ENCODE measurements around the gene NALCN. TPM values are rescaled to one million over a fixed set of nuclear protein-coding genes. Genes with fewer than 3 reads are reported as not detected.

NALCN gene
- total RNA-seq, 6 experiments from 2014 or later: 4.0 to 6.1 (median 5.0) TPM

DNA sequence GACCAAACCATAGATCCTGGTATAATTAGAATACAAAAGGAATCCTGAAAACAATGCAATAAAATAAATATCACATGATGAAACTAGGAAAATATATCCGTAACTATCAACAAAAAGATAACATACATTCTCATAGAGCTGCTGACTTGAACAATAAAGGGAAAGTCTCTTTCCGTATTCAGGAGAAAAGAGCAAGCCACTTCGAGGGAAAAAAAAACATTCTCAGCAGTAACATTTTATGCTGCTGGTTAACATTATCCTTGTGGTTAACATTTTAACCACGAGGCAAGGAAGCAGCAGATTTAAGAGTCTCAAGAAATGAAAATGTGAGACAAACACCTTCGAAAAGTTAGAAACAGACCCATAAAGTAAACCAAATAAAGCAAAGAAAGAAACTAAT is 25.8 kb downstream of the NALCN start:
- peak; percentile 48 for DNase-seq
- Mint-ChIP-seq H3K27ac (peak overlapping the region; percentile 85), H3K27me3 (ENCODE audit: insufficient read depth) (no peaks in the 10 kb centered on the region), H3K9me3 (no peaks in the 10 kb centered on the region), H3K4me1 (ENCODE audit: low read depth) (peaks cover 39% of the 10 kb centered on the region), H3K36me3 (ENCODE audit: low read depth) (peaks cover 18% of the 10 kb centered on the region), H3K4me3 (peak overlapping the region; percentile 76)
- TF ChIP-seq, protein P1, sequence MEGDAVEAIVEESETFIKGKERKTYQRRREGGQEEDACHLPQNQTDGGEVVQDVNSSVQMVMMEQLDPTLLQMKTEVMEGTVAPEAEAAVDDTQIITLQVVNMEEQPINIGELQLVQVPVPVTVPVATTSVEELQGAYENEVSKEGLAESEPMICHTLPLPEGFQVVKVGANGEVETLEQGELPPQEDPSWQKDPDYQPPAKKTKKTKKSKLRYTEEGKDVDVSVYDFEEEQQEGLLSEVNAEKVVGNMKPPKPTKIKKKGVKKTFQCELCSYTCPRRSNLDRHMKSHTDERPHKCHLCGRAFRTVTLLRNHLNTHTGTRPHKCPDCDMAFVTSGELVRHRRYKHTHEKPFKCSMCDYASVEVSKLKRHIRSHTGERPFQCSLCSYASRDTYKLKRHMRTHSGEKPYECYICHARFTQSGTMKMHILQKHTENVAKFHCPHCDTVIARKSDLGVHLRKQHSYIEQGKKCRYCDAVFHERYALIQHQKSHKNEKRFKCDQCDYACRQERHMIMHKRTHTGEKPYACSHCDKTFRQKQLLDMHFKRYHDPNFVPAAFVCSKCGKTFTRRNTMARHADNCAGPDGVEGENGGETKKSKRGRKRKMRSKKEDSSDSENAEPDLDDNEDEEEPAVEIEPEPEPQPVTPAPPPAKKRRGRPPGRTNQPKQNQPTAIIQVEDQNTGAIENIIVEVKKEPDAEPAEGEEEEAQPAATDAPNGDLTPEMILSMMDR (IDR thresholded peaks at IDR 0.05): no peak

DNA sequence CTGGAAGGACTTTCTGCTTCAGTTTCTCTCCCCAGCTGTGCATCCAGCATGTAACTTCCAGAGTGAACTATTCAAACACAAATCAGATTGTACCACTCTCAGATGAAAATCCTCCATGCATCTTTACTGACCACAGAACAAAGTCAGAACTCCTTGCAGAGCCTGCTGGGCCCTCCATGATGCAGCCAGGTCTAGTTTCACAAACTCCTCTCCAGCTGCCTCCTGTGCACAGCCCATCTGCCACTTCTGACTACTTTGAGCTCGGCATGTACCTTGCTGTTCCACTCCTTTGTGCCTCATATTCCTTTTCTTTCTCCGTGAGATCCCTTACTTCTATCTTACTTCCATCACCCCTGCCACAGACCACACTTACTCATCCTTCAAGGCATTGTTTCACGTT is 31.4 kb downstream of the NALCN start:
- H3K27me3 Mint-ChIP-seq (ENCODE audit: insufficient read depth): no peaks in the 10 kb centered on the region

DNA sequence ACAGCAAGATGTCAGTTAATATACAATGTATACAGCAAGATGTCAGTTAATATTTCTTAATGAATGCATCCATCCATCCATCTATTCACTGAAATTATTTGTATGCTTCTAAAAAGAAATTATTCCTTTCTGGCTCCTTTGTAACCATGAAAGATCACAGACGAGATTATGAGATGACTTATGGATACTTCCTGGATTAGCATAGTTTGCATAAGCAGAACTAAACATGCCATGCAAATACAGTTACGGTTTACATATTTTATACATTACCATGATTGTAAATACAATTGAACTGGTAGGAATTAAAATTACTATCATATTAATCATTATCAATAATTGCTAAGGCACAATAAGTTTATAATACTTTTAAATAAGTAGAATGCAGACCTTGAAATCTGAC is 32.7 kb downstream of the NALCN start:
- Mint-ChIP-seq H3K4me3 (peak overlapping the region; percentile 20; the same call in 1 of the 2 replicates), H3K27ac (peak overlapping the region; percentile 41), H3K9me3 (no peaks in the 10 kb centered on the region), H3K36me3 (ENCODE audit: low read depth) (peaks cover 5% of the 10 kb centered on the region; the same call in 1 of the 2 replicates), H3K27me3 (ENCODE audit: insufficient read depth) (no peaks in the 10 kb centered on the region), H3K4me1 (ENCODE audit: low read depth) (peaks cover 62% of the 10 kb centered on the region)
- TF ChIP-seq, protein P1 (IDR thresholded peaks at IDR 0.05): no peak
- no peak for DNase-seq

More for the DNA sequence above, 31.4 kb downstream of the NALCN start:
- Mint-ChIP-seq H3K4me1 (ENCODE audit: low read depth) (peaks cover 66% of the 10 kb centered on the region), H3K4me3 (no peak overlapping the region), H3K27ac (no peak overlapping the region), H3K9me3 (no peaks in the 10 kb centered on the region), H3K36me3 (ENCODE audit: low read depth) (peaks cover 6% of the 10 kb centered on the region)
- TF ChIP-seq, protein P1 (IDR thresholded peaks at IDR 0.05): no peak
- no peak for DNase-seq

DNA sequence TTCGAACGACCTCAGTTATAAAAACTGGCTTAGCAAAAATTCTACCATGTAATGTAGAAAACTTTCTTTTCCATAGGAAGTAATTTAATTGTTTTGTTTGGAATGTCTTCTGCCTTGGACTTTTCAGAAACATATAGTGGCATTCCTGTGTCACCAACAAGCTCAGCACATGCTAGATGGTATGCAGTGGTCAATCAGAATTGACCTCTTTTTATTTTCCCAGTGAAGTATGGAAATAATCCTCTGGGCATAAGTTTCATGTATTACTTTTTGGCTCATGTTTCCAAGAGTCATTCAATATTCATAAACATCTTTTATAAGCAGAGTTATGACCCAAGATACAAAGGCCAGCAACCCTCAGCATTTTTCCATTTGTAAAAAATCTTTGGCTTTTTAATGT is 33.6 kb downstream of the NALCN start:
- Mint-ChIP-seq H3K36me3 (ENCODE audit: low read depth) (peaks cover 5% of the 10 kb centered on the region; the same call in 1 of the 2 replicates), H3K4me1 (ENCODE audit: low read depth) (peaks cover 62% of the 10 kb centered on the region), H3K27me3 (ENCODE audit: insufficient read depth) (no peaks in the 10 kb centered on the region), H3K4me3 (peak overlapping the region; percentile 20; the same call in 1 of the 2 replicates), H3K9me3 (no peaks in the 10 kb centered on the region), H3K27ac (peak overlapping the region; percentile 41)
- TF ChIP-seq, protein P1 (IDR thresholded peaks at IDR 0.05): no peak
- DNase-seq: no peak

DNA sequence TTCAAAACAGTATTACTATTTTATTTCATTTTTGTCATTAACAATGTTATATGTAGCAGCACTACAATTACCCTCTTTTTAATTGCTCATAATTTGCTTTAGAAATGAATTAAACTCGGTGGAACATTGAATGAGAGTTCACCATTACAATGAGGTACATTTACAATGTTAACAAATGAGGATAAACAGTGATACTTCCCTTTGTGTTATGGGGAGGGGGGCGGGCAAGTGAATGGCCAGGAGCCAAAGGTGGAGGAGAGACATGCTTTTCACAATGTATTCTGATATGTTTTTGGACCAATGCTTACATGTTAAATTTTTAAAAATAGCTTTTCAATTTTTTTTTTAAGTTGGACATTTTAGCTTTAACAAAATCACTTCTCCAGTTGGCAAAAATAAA is 34.2 kb downstream of the NALCN start:
- no peak for DNase-seq
- Mint-ChIP-seq H3K27me3 (ENCODE audit: insufficient read depth) (no peaks in the 10 kb centered on the region), H3K27ac (0 out of 2 replicates have a peak overlapping the region, but pooled peaks have one; percentile 58), H3K4me3 (peak overlapping the region; percentile 62; the same call in 1 of the 2 replicates), H3K4me1 (ENCODE audit: low read depth) (peaks cover 62% of the 10 kb centered on the region), H3K36me3 (ENCODE audit: low read depth) (peaks cover 5% of the 10 kb centered on the region; the same call in 1 of the 2 replicates), H3K9me3 (no peaks in the 10 kb centered on the region)
- TF ChIP-seq, protein P1 (IDR thresholded peaks at IDR 0.05): no peak
